K562 (cell line): ENCODE data around the gene RNU1-4. TPM values are rescaled to one million over a fixed set of nuclear protein-coding genes. Genes with fewer than 3 reads are reported as not detected.
"Not testable (repeated sequence)": the region's sequence is repeated elsewhere in the genome, so short reads cannot be mapped to it uniquely, and the experiment has no call there.

ENCODE experiments used
- ATAC-seq: fragments of 200-7000 bp; cut with Tn5 transposase; 3 replicates; pipeline ENCODE4 v1.9.1; 2020; ENCODE audit warnings: moderate library complexity
- BruUV-seq: library from RNA; stranded (reverse); fragments of 400-500 nt; replicated peaks from 2 replicates; lab custom pipeline; 2021; lab: Mats Ljungman, UMichigan
- CTCF ChIA-PET: fragments of 300-600 bp; formaldehyde crosslinking; extraction: SDS; loops from one replicate; lab custom pipeline; 2021; ENCODE audit warnings: low intra/inter-chr PET ratio; lab: Yijun Ruan, JAX
- POLR2A ChIA-PET: fragments of 300-600, 350-650 bp; sonication (Branson Sonifier 250); formaldehyde crosslinking; extraction: SDS; loops from one replicate; lab custom pipeline; 2021; ENCODE audit warnings: antibody characterized with exemption, inconsistent platforms; lab: Yijun Ruan, JAX
- DNase-seq, 4 experiments: peaks; one replicate each; pipeline versions ENCODE4 v3.0.0 to v3.0.0-alpha.2; 2011 to 2018; ENCODE audit warnings: low spot score in 3 of 4, mixed read lengths in 3 of 4; ENCODE audit errors: extremely low read depth in 1 of 4
- FAIRE-seq: peaks from 2 replicates; lab custom pipeline; 2011; peaks lifted over from hg19 to GRCh38; lab: Jason Lieb, UNC
- H2AFZ ChIP-seq: 2 replicates; pipeline ENCODE4 v1.6.0; 2011; ENCODE audit warnings: low read depth, low read length, control low read depth, inconsistent platforms
- H3K27ac ChIP-seq: fragments of 200-600 bp; 3 replicates; pipeline ENCODE4 v1.8.0; 2011; ENCODE audit warnings: low read depth, mild to moderate bottlenecking, control low read depth, inconsistent platforms, low read length, moderate library complexity, mixed read lengths; ENCODE audit errors: extremely low read depth
- H3K27me3 ChIP-seq, 2 experiments: fragments of 300-600 bp in 1 of 2; 2 replicates in 1 of 2; 3 replicates in 1 of 2; pipeline versions ENCODE4 v1.6.0 to v1.8.0; 2011; ENCODE audit warnings: inconsistent platforms in 2 of 2, low read length in 2 of 2, mild to moderate bottlenecking in 1 of 2, mixed read lengths in 1 of 2, moderate library complexity in 1 of 2; ENCODE audit not compliant: control insufficient read depth in 2 of 2, insufficient read depth in 2 of 2
- H3K36me3 ChIP-seq: fragments of 300-600 bp; 3 replicates; pipeline ENCODE4 v1.8.0; 2011; ENCODE audit warnings: mild to moderate bottlenecking, low read length, inconsistent platforms; ENCODE audit not compliant: control insufficient read depth, insufficient read depth
- H3K4me1 ChIP-seq, 2 experiments: fragments of 200-600 bp in 1 of 2; replicated peaks in 1 of 2; 2 replicates in 1 of 2; 3 replicates in 1 of 2; pipeline versions ENCODE4 v1.5.1 to v1.8.0; 2011; ENCODE audit warnings: inconsistent platforms in 2 of 2, low read length in 2 of 2, mild to moderate bottlenecking in 1 of 2, mixed read lengths in 1 of 2, moderate library complexity in 1 of 2; ENCODE audit not compliant: control insufficient read depth in 2 of 2, insufficient read depth in 2 of 2
- H3K4me2 ChIP-seq: 2 replicates; pipeline ENCODE4 v1.6.1; 2011; ENCODE audit warnings: low read length, control low read depth, inconsistent platforms, mixed read lengths; ENCODE audit not compliant: insufficient read depth
- H3K4me3 ChIP-seq: fragments of 200-600 bp; sonication (generic), shearing (Covaris generic); 2 replicates; pipeline ENCODE4 v1.5.1; 2016; ENCODE audit warnings: control low read depth, inconsistent platforms
- H3K79me2 ChIP-seq: fragments of 200-600 bp; 3 replicates; pipeline ENCODE4 v1.8.0; 2011; ENCODE audit warnings: low read length, inconsistent platforms; ENCODE audit not compliant: control insufficient read depth, insufficient read depth
- H3K9ac ChIP-seq, 2 experiments: 2 replicates each; pipeline versions ENCODE4 v1.6.0 to v1.6.1; 2011; ENCODE audit warnings: low read depth in 2 of 2, low read length in 2 of 2, control low read depth in 1 of 2, inconsistent platforms in 1 of 2, mild to moderate bottlenecking in 1 of 2, mixed read lengths in 1 of 2; ENCODE audit not compliant: insufficient read depth in 1 of 2
- H3K9me1 ChIP-seq: one replicate; pipeline ENCODE4 v1.6.0; 2011; ENCODE audit warnings: inconsistent platforms, mild to moderate bottlenecking, low read length, moderate library complexity; ENCODE audit not compliant: control insufficient read depth, insufficient read depth
- H3K9me3 ChIP-seq: replicated peaks from 2 replicates; pipeline ENCODE4 v1.5.1; 2011; ENCODE audit warnings: low read depth, low read length, inconsistent platforms; ENCODE audit not compliant: control insufficient read depth, insufficient read depth
- H4K20me1 ChIP-seq: replicated peaks from 2 replicates; pipeline ENCODE4 v1.6.1; 2011; ENCODE audit warnings: low read length, inconsistent platforms, mixed read lengths; ENCODE audit not compliant: control insufficient read depth, insufficient read depth
- WGBS: fragments of 100-300 bp; shearing (Covaris generic); methylation state at CpG from one replicate; pipeline ENCODE4 v1.1.6; 2016; ENCODE audit warnings: low coverage, mixed read lengths; ENCODE audit not compliant: insufficient coverage; ENCODE audit errors: missing lambda C conversion rate; 5-methylcytosine and 5-hydroxymethylcytosine counted together
- in situ Hi-C: fragments of 300-500 bp; cut with MboI; formaldehyde crosslinking; loops from 4 replicates; pipeline ENCODE4 v1.15.0; 2018; ENCODE audit warnings: inconsistent platforms, mixed read lengths
- intact Hi-C: fragments of 100-400 bp; cut with micrococcal nuclease; formaldehyde crosslinking; loops from 2 replicates; pipeline ENCODE4 v1.14.2; 2022
- polyA plus RNA-seq, 8 experiments: library from polyadenylated mRNA; depleted of rRNA in 4 of 8; stranded (reverse) in 5 of 8; unstranded in 3 of 8; fragments of >200 nt; fragmentation: Nextera tagmentation in 2 of 8; fragmentation: Illumina TruSeq in 1 of 8; extraction: Ambion mirVana in 2 of 8; extraction: Trizol in 1 of 8; gene quantifications; 2 replicates each; pipeline versions ENCODE4 v1.2.1 to v1.2.3, GENCODE V29; 2011 to 2014; ENCODE audit warnings: inconsistent platforms in 1 of 8, missing spikeins in 1 of 8
- total RNA-seq, 7 experiments: library from RNA; depleted of rRNA in 6 of 7; stranded (reverse); fragments of >200 nt in 6 of 7; fragmentation: Illumina TruSeq in 2 of 7; extraction: Trizol in 2 of 7; gene quantifications; 2 replicates each; pipeline versions ENCODE4 v1.2.1 to v1.2.3, GENCODE V29; 2011 to 2021; ENCODE audit warnings: low replicate concordance in 1 of 7

The RNU1-4 gene
- total and polyA plus RNA-seq, 9 of the 15 experiments (the other 6 are each of a cell fraction or from before 2014, with no cell fraction given), result under 0.01 to 32,823 (median 2,538) TPM; not detected in 4

DNA sequence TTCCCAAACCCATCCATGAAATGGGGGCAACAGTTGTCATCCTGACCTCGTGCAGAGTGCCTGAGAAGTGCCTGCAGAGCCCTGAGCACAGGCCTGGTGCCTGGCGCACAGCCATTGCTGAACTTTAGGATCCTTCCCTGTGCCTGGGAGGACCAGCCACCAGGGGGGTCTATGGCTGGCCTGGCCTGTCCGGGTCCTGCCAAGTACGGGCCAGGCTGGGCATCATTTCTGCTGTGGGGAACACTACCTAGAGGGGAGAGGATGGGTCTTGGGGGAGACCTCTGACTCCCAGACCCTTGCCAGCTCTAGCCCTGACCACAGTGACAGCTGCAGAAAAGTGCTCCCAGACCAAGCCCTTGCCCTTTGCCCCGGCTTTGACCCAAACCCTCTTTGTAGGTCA is 28.2 kb upstream of the RNU1-4 start:
- H3K9me1 ChIP-seq, H3K9ac ChIP-seq, H3K27ac ChIP-seq, CTCF ChIA-PET, in situ Hi-C loops, ATAC-seq, intact Hi-C loops, DNase-seq, BruUV-seq, H4K20me1 ChIP-seq, H2AFZ ChIP-seq, H3K79me2 ChIP-seq, H3K9me3 ChIP-seq, FAIRE-seq, H3K4me3 ChIP-seq, H3K27me3 ChIP-seq, H3K4me1 ChIP-seq, H3K36me3 ChIP-seq, H3K4me2 ChIP-seq: not testable (repeated sequence)
- POLR2A ChIA-PET, result interaction anchor here (1.5 to 1.8 kb wide), 2 partner anchors 14 to 16 kb away, joined by 3 to 4 read pairs; no protein-coding TSS in a partner anchor
- WGBS, result 33% methylated on average over 2 of the region's 5 CpGs

DNA sequence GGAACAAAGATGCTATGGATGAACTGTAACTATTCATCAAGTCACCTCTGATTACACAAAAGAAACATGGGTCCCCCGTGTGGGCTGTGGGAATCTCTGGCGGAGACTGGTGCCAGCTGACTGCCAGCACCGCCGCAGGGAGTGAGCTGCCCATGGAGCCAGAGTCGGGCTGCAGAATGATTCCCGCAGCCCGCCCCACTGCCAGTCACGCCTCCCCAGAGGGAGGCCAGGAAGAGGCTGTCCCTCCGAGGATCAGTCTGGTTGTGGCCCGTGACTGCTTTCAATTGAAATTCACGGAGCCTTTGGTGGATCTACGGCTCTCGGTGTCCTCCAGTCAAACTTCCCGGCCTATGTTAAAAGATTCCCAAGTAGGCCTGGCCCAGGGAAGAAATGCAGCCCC is 27.7 kb upstream of the RNU1-4 start:
- intact Hi-C loops, H3K9ac ChIP-seq, H3K36me3 ChIP-seq, ATAC-seq, FAIRE-seq, DNase-seq, H3K27me3 ChIP-seq, H3K9me1 ChIP-seq, BruUV-seq, H3K79me2 ChIP-seq, H3K27ac ChIP-seq, H3K4me3 ChIP-seq, H2AFZ ChIP-seq, H4K20me1 ChIP-seq, CTCF ChIA-PET, H3K4me2 ChIP-seq, H3K9me3 ChIP-seq, in situ Hi-C loops: not testable (repeated sequence)
- POLR2A ChIA-PET, result interaction anchor here (1.8 kb wide), 1 partner anchor 13 kb away, joined by 4 read pairs; no protein-coding TSS in a partner anchor
- 40% methylated on average over 7 of the region's 14 CpGs for WGBS
- peaks cover 4 to 10% of the 10 kb centered on the region in 2 experiments; a peak in 2 of 5 replicates for H3K4me1 ChIP-seq

GRCh38 chr1:16712984-16713383 is 27.3 kb upstream of the RNU1-4 start:
- WGBS, result 10% methylated on average over 3 of the region's 6 CpGs
- H3K9me1 ChIP-seq, H3K9ac ChIP-seq, ATAC-seq, H3K4me2 ChIP-seq, FAIRE-seq, in situ Hi-C loops, BruUV-seq, H3K27me3 ChIP-seq, H4K20me1 ChIP-seq, H3K27ac ChIP-seq, H2AFZ ChIP-seq, CTCF ChIA-PET, H3K79me2 ChIP-seq, DNase-seq, H3K36me3 ChIP-seq, POLR2A ChIA-PET, H3K9me3 ChIP-seq, intact Hi-C loops, H3K4me3 ChIP-seq: not testable (repeated sequence)
- peaks cover 5 to 14% of the 10 kb centered on the region in 2 experiments; a peak in 2 of 5 replicates for H3K4me1 ChIP-seq

- WGBS, result 23% methylated on average over 3 of the region's 10 CpGs
- in situ Hi-C loops, DNase-seq, H3K4me3 ChIP-seq, H3K9ac ChIP-seq, CTCF ChIA-PET, H3K9me1 ChIP-seq, H3K79me2 ChIP-seq, H2AFZ ChIP-seq, H3K36me3 ChIP-seq, ATAC-seq, POLR2A ChIA-PET, H3K4me2 ChIP-seq, H3K9me3 ChIP-seq, H4K20me1 ChIP-seq, H3K27ac ChIP-seq, H3K27me3 ChIP-seq, BruUV-seq, intact Hi-C loops: not testable (repeated sequence)
- peaks cover 5 to 18% of the 10 kb centered on the region in 2 experiments; a peak in 2 of 5 replicates for H3K4me1 ChIP-seq
- peak; percentile 37 for FAIRE-seq
Measured at GRCh38 chr1:16713480-16713879, 26.8 kb upstream of the RNU1-4 start.
